Keratinocyte (primary cell): ENCODE measurements around the gene ZFYVE28. TPM values are rescaled to one million over a fixed set of nuclear protein-coding genes. Genes with fewer than 3 reads are reported as not detected.

Experiments used
- DNase-seq: peaks from one replicate; pipeline ENCODE4 v3.0.0-alpha.2; 2011; ENCODE audit warnings: low read depth, missing footprints, low spot score
- FAIRE-seq: peaks from 2 replicates; lab custom pipeline; 2011; peaks lifted over from hg19 to GRCh38; lab: Jason Lieb, UNC
- H2AFZ ChIP-seq: 2 replicates; pipeline ENCODE4 v1.6.0; 2012; ENCODE audit warnings: low read length, control low read depth, inconsistent platforms; ENCODE audit not compliant: control insufficient read depth
- H3K27ac ChIP-seq: 2 replicates; pipeline ENCODE4 v1.5.1; 2011; ENCODE audit warnings: low read length; ENCODE audit not compliant: control insufficient read depth, insufficient read depth
- H3K27me3 ChIP-seq: 3 replicates; pipeline ENCODE4 v1.6.0; 2011; ENCODE audit warnings: low read length; ENCODE audit not compliant: control insufficient read depth, insufficient read depth; ENCODE audit errors: extremely low read depth
- H3K36me3 ChIP-seq, 2 experiments: 2 replicates in 1 of 2; 3 replicates in 1 of 2; pipeline ENCODE4 v1.5.1; 2011; ENCODE audit warnings: low read length in 2 of 2, mild to moderate bottlenecking in 1 of 2; ENCODE audit not compliant: control insufficient read depth in 2 of 2, insufficient read depth in 2 of 2; ENCODE audit errors: extremely low read depth in 1 of 2
- H3K4me1 ChIP-seq: 3 replicates; pipeline ENCODE4 v1.5.1; 2011; ENCODE audit warnings: low read length; ENCODE audit not compliant: control insufficient read depth, insufficient read depth; ENCODE audit errors: extremely low read depth
- H3K4me2 ChIP-seq: 3 replicates; pipeline ENCODE4 v1.6.0; 2011; ENCODE audit warnings: low read depth, low read length; ENCODE audit not compliant: control insufficient read depth, insufficient read depth; ENCODE audit errors: extremely low read depth
- H3K4me3 ChIP-seq, 3 experiments: fragments of 200-600 bp in 1 of 3; sonication (generic) in 1 of 3; 2 replicates in 2 of 3; 3 replicates in 1 of 3; pipeline ENCODE4 v1.5.1; 2011 to 2016; ENCODE audit warnings: low read length in 3 of 3, mild to moderate bottlenecking in 3 of 3, control low read depth in 2 of 3, inconsistent platforms in 1 of 3, low read depth in 1 of 3, mixed read lengths in 1 of 3, mixed run types in 1 of 3, moderate library complexity in 1 of 3; ENCODE audit not compliant: control insufficient read depth in 2 of 3, insufficient read depth in 2 of 3; ENCODE audit errors: extremely low read depth in 1 of 3
- H3K79me2 ChIP-seq: 2 replicates; pipeline ENCODE4 v1.6.0; 2012; ENCODE audit warnings: low read length; ENCODE audit not compliant: control insufficient read depth, insufficient read depth
- H3K9ac ChIP-seq: 3 replicates; pipeline ENCODE4 v1.6.0; 2011; ENCODE audit warnings: low read length; ENCODE audit not compliant: control insufficient read depth, insufficient read depth; ENCODE audit errors: extremely low read depth
- H3K9me1 ChIP-seq: 3 replicates; pipeline ENCODE4 v1.6.0; 2011; ENCODE audit warnings: low read length; ENCODE audit not compliant: control insufficient read depth, insufficient read depth; ENCODE audit errors: extremely low read depth
- H3K9me3 ChIP-seq: 2 replicates; pipeline ENCODE4 v1.5.1; 2012; ENCODE audit warnings: low read depth, low read length; ENCODE audit not compliant: control insufficient read depth
- H4K20me1 ChIP-seq: 3 replicates; pipeline ENCODE4 v1.6.0; 2011; ENCODE audit warnings: low read length; ENCODE audit not compliant: control insufficient read depth, insufficient read depth; ENCODE audit errors: extremely low read depth
- CTCF ChIP-seq, 3 experiments: IDR thresholded peaks in 1 of 3; conservative IDR thresholded peaks in 1 of 3; optimal IDR thresholded peaks in 1 of 3; 2 replicates in 2 of 3; 3 replicates in 1 of 3; pipeline versions ENCODE3 to v1.5.1; 2011; ENCODE audit warnings: low read length in 3 of 3, mild to moderate bottlenecking in 3 of 3, moderate library complexity in 2 of 3, control low read depth in 1 of 3, inconsistent platforms in 1 of 3; ENCODE audit not compliant: insufficient read depth in 2 of 3; ENCODE audit errors: extremely low read depth in 1 of 3
- EZH2 ChIP-seq: IDR thresholded peaks from one replicate; pipeline ENCODE4 v1.6.1; 2012; ENCODE audit warnings: inconsistent platforms, mild to moderate bottlenecking, low read length, moderate library complexity
- dilution Hi-C: fragments of 300-500 bp; cut with MboI; formaldehyde crosslinking; loops from one replicate; pipeline ENCODE4 v1.7.0; 2020; ENCODE audit warnings: low sequenced_read_pairs; ENCODE audit not compliant: extremely low pct_ligation_motif_present
- polyA plus RNA-seq, 5 experiments: library from polyadenylated mRNA; depleted of rRNA in 3 of 5; stranded (reverse) in 3 of 5; stranded (forward) in 1 of 5; unstranded in 1 of 5; fragments of >200 nt; gene quantifications; 1 replicate in 1 of 5; 2 replicates in 3 of 5; 3 replicates in 1 of 5; pipeline versions ENCODE4 v1.2.1 to v1.2.3, GENCODE V29; 2011 to 2012; ENCODE audit warnings: missing spikeins in 2 of 5, low read depth in 1 of 5, low replicate concordance in 1 of 5

The ZFYVE28 gene
- polyA plus RNA-seq, 1 donor (not counting 4 experiments of a cell fraction or from before 2014, with no cell fraction given), result 0.33 TPM

- Histone ChIP-seq H2AFZ (no peak overlapping the region), H3K27ac (no peak overlapping the region), H3K79me2 (no peaks in the 10 kb centered on the region), H3K4me3 (no peak overlapping the region), H3K9me1 (peaks cover 3% of the 10 kb centered on the region), H3K9ac (no peak overlapping the region), H3K4me2 (no peak overlapping the region), H3K27me3 (no peaks in the 10 kb centered on the region), H3K4me1 (peaks cover 6% of the 10 kb centered on the region), H3K9me3 (no peaks in the 10 kb centered on the region), H4K20me1 (no peaks in the 10 kb centered on the region), H3K36me3 (no peaks in the 10 kb centered on the region)
- no peak for DNase-seq
- TF ChIP-seq CTCF (optimal IDR thresholded peaks at IDR 0.05 in 1 of 3, IDR thresholded peaks at IDR 0.05 in 1 of 3, conservative IDR thresholded peaks at IDR 0.05 in 1 of 3; ENCODE audit: extremely low read depth in 1 of 3, insufficient read depth in 2 of 3, low read length in 3 of 3), result no peak
- no peak for TF ChIP-seq EZH2
- FAIRE-seq, result no peak
- dilution Hi-C loops, result no loop called here
These were observed 84.4 kb downstream of the ZFYVE28 start for GRCh38 chr4:2333916-2334644.

- Histone ChIP-seq H3K4me3 (no peak overlapping the region), H3K9me1 (peaks cover 3% of the 10 kb centered on the region), H3K4me2 (no peak overlapping the region), H3K27me3 (no peaks in the 10 kb centered on the region), H3K9me3 (no peaks in the 10 kb centered on the region), H3K27ac (no peak overlapping the region), H2AFZ (no peak overlapping the region), H3K9ac (no peak overlapping the region), H3K4me1 (peaks cover 6% of the 10 kb centered on the region), H3K79me2 (no peaks in the 10 kb centered on the region), H4K20me1 (no peaks in the 10 kb centered on the region), H3K36me3 (no peaks in the 10 kb centered on the region)
- dilution Hi-C loops, result no loop called here
- no peak for TF ChIP-seq EZH2
- no peak for DNase-seq
- FAIRE-seq, result no peak
These were observed 85.0 kb downstream of the ZFYVE28 start for GRCh38 chr4:2333356-2333841.
